HUES6 (cell line): ENCODE measurements around the gene ZSWIM9.

Source experiments
- H3K27ac ChIP-seq: 2 replicates; pipeline ENCODE4 v1.7.0; 2013; ENCODE audit warnings: low read depth, mild to moderate bottlenecking, low read length, inconsistent platforms
- H3K27me3 ChIP-seq: 2 replicates; pipeline ENCODE4 v1.6.1; 2013; ENCODE audit warnings: low read length; ENCODE audit not compliant: control insufficient read depth, insufficient read depth
- H3K36me3 ChIP-seq: 2 replicates; pipeline ENCODE4 v1.6.1; 2013; ENCODE audit warnings: low read length; ENCODE audit not compliant: control insufficient read depth, insufficient read depth
- H3K4me1 ChIP-seq: 2 replicates; pipeline ENCODE4 v1.6.1; 2013; ENCODE audit warnings: low read length; ENCODE audit not compliant: control insufficient read depth, insufficient read depth
- H3K4me3 ChIP-seq: 2 replicates; pipeline ENCODE4 v1.5.1; 2013; ENCODE audit warnings: low read depth, low read length
- H3K9ac ChIP-seq: one replicate; pipeline ENCODE4 v1.6.1; 2013; ENCODE audit warnings: mild to moderate bottlenecking, low read length
- H3K9me3 ChIP-seq: 2 replicates; pipeline ENCODE4 v1.6.1; 2013; ENCODE audit warnings: low read depth, low read length; ENCODE audit not compliant: control insufficient read depth, insufficient read depth

ZSWIM9 gene

GRCh38 chr19:48169939-48170803 is at the start of gene ZSWIM9, which contains the start of gene LIG1:
TSS of gene ZSWIM9 (plus strand) at chr19:48170680. CDS start at chr19:48171803, 1,123 bp downstream.
TSS of gene LIG1 (minus strand) at chr19:48170344. CDS start at chr19:48165566, 4,778 bp downstream.
- Histone ChIP-seq H3K4me1 (peaks cover 8% of the 10 kb centered on the region; the same call in 1 of the 2 replicates), H3K9me3 (no peaks in the 10 kb centered on the region), H3K27me3 (no peaks in the 10 kb centered on the region), H3K4me3 (peak within 1 kb of the TSS; percentile 92), H3K27ac (peak within 1 kb of the TSS; percentile 95), H3K36me3 (peaks cover 25% of the 10 kb centered on the region), H3K9ac (peak within 1 kb of the TSS; percentile 99)

DNA sequence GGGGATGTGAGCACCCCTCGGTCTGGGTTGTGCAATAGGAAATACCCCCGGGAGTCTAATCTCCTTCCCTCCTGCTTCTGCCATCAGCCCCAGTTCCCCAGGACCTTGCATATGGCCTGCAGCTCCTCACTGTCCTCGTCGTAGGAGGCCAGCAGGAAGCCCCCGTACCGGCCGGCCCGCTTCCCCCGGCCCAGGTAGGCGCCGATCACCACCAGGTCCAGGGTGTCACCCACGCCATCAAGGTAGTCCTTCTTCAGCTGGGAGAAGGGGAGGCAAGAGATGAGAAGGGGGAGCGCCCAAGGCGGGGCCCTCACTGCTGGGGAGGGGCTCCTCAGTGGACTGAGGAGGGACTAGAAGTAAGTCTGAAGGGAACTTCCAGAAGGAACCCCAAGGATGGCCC is 49.4 kb upstream of the ZSWIM9 start:
- no peak overlapping the region for H3K27ac ChIP-seq

GRCh38 chr19:48121909-48122371 is 48.5 kb upstream of the ZSWIM9 start:
- H3K27ac ChIP-seq, result no peak overlapping the region

More for the DNA sequence above, 49.4 kb upstream of the ZSWIM9 start:
- Histone ChIP-seq H3K9me3 (no peaks in the 10 kb centered on the region), H3K4me3 (no peak overlapping the region), H3K9ac (no peak overlapping the region), H3K36me3 (peaks cover 81% of the 10 kb centered on the region), H3K27me3 (no peaks in the 10 kb centered on the region), H3K4me1 (no peaks in the 10 kb centered on the region)

DNA sequence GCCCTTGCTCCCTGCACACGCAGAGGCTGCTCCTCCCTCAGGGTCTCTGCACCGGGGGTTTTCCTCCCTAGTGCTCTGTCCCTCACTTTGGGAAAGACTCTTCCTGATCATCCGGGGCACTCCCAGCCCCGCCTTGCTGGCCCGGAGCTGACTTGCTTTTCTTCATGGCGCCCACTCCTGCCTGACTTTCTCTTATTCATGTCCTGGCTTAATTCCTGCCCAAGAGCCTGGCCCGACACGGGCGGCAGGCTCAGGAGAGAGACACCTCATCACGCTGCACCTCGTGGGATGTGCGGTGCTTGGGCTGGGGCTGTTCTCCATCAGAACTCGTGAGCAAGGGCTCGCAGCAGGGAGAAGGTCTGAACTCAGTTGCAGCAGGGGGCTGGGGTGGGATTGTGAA is 48.1 kb upstream of the ZSWIM9 start:
- H3K36me3 ChIP-seq, result peaks cover 82% of the 10 kb centered on the region
- H3K27me3 ChIP-seq, result no peaks in the 10 kb centered on the region
- no peaks in the 10 kb centered on the region for H3K4me1 ChIP-seq
- H3K27ac ChIP-seq, result no peak overlapping the region
- no peak overlapping the region for H3K4me3 ChIP-seq
- H3K9me3 ChIP-seq, result no peaks in the 10 kb centered on the region
- H3K9ac ChIP-seq, result no peak overlapping the region

More at GRCh38 chr19:48121909-48122371, 48.5 kb upstream of the ZSWIM9 start:
- Histone ChIP-seq H3K9me3 (no peaks in the 10 kb centered on the region), H3K4me1 (no peaks in the 10 kb centered on the region), H3K4me3 (no peak overlapping the region), H3K27me3 (no peaks in the 10 kb centered on the region), H3K9ac (no peak overlapping the region), H3K36me3 (peaks cover 81% of the 10 kb centered on the region)

DNA sequence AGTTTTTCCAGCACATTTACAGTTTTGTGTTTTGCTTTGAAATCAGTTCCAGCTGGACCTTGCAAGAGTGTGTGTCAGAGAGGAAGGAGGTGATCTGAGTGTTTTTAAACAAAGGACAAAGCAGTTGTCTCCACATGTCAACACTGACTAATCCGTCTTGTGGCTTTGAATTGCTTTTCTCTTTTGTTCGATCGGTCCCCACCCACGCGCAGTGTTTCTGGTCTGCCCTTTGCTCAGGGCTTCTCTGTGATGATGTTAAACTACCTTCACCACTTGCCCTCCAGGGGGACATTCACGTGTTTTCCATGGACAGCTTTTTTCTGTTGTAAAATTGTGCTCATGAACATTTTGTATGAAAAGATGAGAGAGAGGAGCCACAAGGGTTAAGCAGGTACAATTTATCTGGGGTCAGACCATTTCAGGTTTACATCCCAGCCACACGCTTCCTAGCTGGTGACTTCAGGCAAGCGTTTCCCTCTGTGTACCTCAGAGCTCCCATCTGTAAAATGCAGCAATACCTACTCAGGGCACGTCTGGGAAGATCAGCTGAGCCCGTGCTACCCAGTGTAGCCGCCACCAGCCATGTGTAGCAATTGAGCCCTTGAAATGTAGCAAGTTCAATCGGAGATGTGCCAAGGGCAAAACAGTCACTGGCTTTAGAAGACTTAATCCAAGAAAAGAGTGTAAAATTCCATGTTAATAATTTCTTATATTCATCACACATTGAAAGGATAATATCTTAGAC is 46.4 kb upstream of the ZSWIM9 start:
- Histone ChIP-seq H3K4me3 (no peak overlapping the region), H3K4me1 (no peaks in the 10 kb centered on the region), H3K27ac (no peak overlapping the region; the same call in 1 of the 2 replicates), H3K36me3 (peaks cover 83% of the 10 kb centered on the region), H3K9me3 (no peaks in the 10 kb centered on the region), H3K27me3 (no peaks in the 10 kb centered on the region), H3K9ac (no peak overlapping the region)

DNA sequence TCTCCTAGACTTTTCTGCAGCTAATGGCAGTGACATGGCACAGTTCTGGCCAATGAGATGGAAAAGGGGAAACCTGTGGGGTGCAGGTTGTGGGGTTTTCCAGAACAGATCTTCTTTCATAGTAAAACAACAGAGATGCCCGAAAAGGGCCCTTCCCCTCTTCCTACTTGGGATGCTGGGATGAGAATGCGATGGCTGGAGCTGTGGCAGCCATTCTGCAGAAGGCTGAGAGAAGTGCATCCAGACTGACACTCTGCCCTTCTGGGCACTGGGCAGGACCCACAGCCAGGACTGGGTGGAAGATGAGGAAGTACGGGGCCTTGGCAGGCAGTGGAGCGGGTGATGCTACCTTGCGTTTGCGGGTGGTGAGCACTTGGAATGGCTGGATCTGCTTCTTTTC is 42.9 kb upstream of the ZSWIM9 start:
- Histone ChIP-seq H3K9ac (no peak overlapping the region), H3K27ac (no peak overlapping the region), H3K4me3 (no peak overlapping the region), H3K27me3 (no peaks in the 10 kb centered on the region), H3K9me3 (no peaks in the 10 kb centered on the region), H3K36me3 (peaks cover 84% of the 10 kb centered on the region), H3K4me1 (no peaks in the 10 kb centered on the region)

DNA sequence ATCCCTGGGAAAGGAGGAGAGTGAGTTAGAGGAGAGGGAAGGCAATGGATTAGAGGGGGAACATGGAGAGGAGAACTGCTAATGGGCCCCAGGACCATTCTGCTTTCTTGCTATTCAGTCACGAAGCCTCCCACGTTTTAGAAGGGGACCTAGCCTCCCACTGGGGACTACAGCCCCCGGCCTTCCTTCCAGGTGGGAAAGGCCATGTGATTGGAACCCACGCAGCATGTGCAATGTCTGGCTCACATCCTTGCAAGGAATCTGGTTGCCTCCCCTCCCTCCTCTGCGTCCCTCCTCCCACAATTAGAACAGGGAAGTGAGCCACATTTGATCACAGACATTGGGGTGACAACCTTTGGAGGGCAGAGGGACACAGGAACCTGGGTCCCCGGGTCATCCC is 37.4 kb upstream of the ZSWIM9 start:
- Histone ChIP-seq H3K27ac (no peak overlapping the region), H3K36me3 (peaks cover 81% of the 10 kb centered on the region), H3K9me3 (no peaks in the 10 kb centered on the region), H3K4me1 (no peaks in the 10 kb centered on the region), H3K9ac (no peak overlapping the region), H3K27me3 (no peaks in the 10 kb centered on the region), H3K4me3 (no peak overlapping the region)

DNA sequence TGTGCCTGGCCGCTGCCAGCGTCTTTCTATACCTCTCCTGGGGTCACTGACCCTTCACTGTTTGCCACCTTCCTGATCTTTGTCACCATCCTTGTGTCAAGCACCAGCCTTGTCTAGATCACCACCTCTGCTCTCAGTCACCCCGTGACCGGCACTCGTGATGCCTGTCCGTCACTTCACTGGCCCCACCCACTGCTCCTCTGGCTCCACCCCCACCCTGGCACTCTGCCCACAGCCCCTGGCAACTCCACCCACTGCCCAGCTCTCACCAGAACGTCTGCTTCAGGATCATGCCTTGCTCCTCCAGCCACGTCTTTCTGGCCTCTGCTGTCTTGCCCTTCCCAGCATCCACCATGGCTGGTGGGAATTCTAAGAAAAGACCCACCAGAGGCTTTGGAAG is 35.1 kb upstream of the ZSWIM9 start:
- Histone ChIP-seq H3K36me3 (peaks cover 83% of the 10 kb centered on the region), H3K4me1 (no peaks in the 10 kb centered on the region), H3K4me3 (no peak overlapping the region), H3K27ac (no peak overlapping the region), H3K9ac (no peak overlapping the region), H3K9me3 (no peaks in the 10 kb centered on the region), H3K27me3 (no peaks in the 10 kb centered on the region)

- no peaks in the 10 kb centered on the region for H3K27me3 ChIP-seq
- H3K27ac ChIP-seq, result no peak overlapping the region
- peaks cover 78% of the 10 kb centered on the region for H3K36me3 ChIP-seq
- no peak overlapping the region for H3K4me3 ChIP-seq
- no peak overlapping the region for H3K9ac ChIP-seq
- no peaks in the 10 kb centered on the region for H3K9me3 ChIP-seq
- no peaks in the 10 kb centered on the region for H3K4me1 ChIP-seq
These were observed 33.9 kb upstream of the ZSWIM9 start for GRCh38 chr19:48136547-48136946.

DNA sequence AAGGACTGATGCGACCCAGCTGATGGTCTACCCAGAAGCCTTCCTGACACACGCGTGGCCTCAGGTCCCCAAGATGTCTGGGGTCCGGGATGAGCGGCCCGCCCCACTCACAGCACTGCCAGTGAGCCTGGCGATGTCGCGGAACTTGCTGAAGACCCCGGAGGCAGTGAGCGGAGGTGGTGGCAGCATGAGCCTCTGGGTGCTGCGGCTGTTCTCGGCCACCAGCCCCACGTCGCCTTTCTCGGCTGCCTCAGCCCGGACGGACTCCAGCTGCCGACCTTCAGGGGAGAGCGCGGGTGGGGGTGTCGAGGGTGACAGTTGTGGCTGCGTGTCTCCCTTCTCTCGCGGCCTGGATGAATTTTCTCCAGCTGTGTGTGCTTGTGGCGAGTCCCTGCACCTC is 33.1 kb upstream of the ZSWIM9 start:
- peaks cover 73% of the 10 kb centered on the region for H3K36me3 ChIP-seq
- H3K9me3 ChIP-seq, result no peaks in the 10 kb centered on the region
- no peak overlapping the region for H3K9ac ChIP-seq
- no peak overlapping the region for H3K4me3 ChIP-seq
- no peaks in the 10 kb centered on the region for H3K27me3 ChIP-seq
- no peak overlapping the region for H3K27ac ChIP-seq
- no peaks in the 10 kb centered on the region for H3K4me1 ChIP-seq

DNA sequence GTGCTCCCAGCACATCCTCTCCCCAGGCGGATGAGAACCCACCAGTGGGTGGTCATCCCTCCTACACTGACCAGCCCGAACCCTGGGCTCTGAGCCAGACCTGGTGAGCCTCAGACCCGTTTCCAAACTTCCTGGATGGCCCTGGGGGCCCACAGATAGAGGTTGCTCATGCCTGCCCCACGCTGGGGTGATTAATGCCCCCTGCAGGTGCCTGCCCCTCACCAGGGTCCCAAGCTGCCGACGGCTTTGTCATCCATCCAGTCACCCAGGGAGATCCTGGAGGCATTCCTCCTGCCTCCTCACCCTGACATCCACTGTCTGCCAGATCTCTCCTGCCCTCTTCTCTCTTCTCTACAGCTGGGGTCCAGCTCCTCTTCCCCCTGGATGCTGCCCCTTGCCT is 31.4 kb upstream of the ZSWIM9 start:
- H3K9me3 ChIP-seq, result no peaks in the 10 kb centered on the region
- H3K4me1 ChIP-seq, result no peaks in the 10 kb centered on the region
- no peak overlapping the region for H3K9ac ChIP-seq
- H3K4me3 ChIP-seq, result no peak overlapping the region
- H3K27ac ChIP-seq, result no peak overlapping the region
- no peaks in the 10 kb centered on the region for H3K27me3 ChIP-seq
- H3K36me3 ChIP-seq, result peaks cover 75% of the 10 kb centered on the region
